ENCODE data around the gene RASA2.
"Not testable (repeated sequence)": the region's sequence is repeated elsewhere in the genome, so short reads cannot be mapped to it uniquely, and the experiment has no call there.

The RASA2 gene

DNA sequence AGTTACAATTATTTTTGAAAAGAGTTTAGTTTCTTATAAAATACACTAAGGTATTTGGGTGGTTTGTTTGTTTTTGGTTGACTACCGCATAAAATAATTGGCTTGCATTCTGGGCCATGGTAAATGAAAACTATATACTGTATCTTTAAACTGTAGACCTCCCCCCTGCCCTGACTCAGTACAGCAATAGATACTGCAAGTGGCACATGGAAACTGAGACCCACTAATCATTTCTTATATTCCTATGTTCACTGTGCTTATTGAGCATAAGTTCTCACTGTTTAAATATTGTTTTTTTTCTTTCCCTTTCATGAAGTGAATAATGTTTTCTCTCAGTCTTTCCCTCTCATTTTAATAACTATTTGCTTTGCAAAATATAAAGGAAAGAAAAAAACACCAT is 45.8 kb downstream of the RASA2 start:
- no peak for DNase-seq (ENCODE audit: low read depth in 3 of 3)

GRCh38 chr3:141536017-141536416 is 49.2 kb downstream of the RASA2 start:
- not testable (repeated sequence) for DNase-seq (ENCODE audit: low read depth in 3 of 3)

GRCh38 chr3:141537856-141538255 is 51.0 kb downstream of the RASA2 start:
- DNase-seq (ENCODE audit: low read depth in 3 of 3), result no peak

- DNase-seq (ENCODE audit: low read depth in 3 of 3), result no peak
These were observed 51.9 kb downstream of the RASA2 start for GRCh38 chr3:141538568-141539240.

DNA sequence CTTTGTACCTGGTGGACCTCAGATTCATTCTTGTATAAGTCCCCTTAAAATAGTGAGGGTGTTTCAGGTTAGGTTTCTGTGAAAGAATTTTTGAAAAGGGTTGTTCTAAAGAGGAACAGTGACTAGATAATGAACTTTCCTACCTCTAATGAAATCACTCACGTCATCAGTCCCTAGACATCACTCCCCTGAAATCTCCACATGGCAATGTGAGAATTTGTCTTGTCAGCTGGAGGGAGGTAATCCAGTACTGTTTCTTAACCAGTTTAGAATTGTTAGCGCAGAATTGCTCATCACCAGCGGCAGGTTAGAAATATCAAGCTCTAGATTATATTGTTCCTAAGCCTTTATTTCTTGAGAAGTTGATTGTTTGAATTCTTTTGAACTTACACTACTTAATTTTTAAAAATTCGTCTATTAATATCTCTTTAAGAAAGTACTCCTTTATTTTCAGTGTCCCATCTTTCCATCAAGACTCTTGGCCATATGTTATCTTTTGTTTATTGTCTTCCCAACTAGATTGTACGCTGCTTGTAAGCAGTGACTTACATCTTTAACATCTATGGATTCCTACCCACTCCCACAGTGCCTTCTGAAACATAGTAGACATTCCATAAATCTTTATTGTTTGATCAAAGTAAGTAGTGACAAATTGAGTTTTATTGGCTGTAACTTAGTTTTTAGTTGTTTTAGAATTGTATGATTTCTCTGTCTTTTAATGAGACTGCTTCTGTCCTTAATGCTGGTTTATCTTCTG is 52.8 kb downstream of the RASA2 start:
- no peak for DNase-seq (ENCODE audit: low read depth in 3 of 3)

DNA sequence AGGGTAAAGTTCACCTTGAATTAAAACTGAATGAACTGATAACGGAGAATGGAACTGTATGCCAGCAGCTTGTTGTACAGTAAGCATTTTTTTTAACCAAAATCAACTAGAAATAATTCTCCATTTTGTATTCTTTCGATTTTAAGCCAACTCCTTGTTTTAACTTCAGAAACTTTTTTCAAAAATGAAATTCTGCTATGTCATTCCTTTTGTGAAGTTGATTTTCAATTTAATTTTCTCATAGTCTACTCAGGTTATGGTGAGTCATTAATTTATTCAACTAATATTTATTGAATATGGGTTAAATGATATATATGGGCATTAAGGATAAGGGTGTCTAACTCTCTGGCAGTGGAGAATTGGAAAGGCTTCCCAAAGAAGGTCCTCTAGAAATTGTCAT is 53.7 kb downstream of the RASA2 start:
- no peak for DNase-seq (ENCODE audit: low read depth in 3 of 3)

DNA sequence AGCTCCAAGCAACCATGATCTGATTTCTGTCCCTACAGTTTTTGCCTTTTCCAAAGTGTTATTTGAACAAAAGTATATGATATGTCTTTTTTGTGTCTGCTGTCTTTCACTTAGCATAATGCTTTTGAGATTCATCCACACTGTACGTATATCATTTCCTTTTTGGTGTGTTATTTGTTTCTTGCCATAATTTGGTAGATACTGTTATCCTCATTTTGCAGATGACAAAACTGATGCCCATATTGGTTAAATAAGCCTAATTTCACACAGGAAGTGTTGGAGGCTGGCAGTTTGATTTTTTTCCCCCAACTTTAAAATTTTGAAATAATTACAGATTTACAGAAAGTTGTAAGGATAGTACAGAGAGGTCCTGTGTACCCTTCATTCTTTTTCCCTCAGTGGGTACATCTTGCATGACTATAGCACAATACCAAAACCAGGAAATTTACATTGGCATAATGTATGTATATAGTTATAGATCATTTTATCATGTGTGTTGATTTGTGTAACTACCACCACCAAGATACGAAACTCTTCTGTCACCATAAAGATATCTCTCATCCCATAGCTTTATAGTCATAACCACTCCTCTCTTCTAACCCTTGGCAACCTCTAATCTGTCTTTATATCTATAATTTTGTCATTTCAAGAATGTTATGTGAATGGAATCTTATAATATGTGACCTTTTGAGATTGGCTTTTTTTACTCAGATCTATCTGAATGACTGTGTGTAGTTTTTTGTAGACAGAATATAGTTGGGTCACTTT is 55.6 kb downstream of the RASA2 start:
- DNase-seq (ENCODE audit: low read depth in 3 of 3), result no peak

- no peak for DNase-seq (ENCODE audit: low read depth in 3 of 3)
These were observed 56.2 kb downstream of the RASA2 start for GRCh38 chr3:141542989-141543388.

- DNase-seq (ENCODE audit: low read depth in 3 of 3), result no peak
These were observed 57.9 kb downstream of the RASA2 start for GRCh38 chr3:141544697-141545096.

DNA sequence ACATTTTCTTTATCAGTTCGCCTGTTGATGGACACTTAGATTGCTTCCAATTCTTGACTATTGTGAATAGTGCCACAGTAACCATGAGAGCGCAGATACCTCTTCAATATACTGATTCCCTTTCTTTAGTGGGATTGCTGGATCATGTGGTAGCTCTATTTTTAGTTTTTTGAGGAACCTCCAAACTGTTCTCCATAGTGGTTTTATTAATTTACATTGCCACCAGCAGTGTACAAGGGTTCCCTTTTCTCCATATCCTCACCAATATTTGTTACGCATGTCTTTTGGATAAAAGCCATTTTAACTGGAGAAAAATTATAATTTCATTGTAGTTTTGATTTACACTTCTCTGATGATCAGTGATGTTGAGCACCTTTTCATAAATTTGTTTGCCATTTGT is 59.3 kb downstream of the RASA2 start:
- DNase-seq (ENCODE audit: low read depth in 3 of 3), result no peak

- DNase-seq (ENCODE audit: low read depth in 3 of 3), result no peak
These were observed 59.8 kb downstream of the RASA2 start for GRCh38 chr3:141546586-141546985.

DNA sequence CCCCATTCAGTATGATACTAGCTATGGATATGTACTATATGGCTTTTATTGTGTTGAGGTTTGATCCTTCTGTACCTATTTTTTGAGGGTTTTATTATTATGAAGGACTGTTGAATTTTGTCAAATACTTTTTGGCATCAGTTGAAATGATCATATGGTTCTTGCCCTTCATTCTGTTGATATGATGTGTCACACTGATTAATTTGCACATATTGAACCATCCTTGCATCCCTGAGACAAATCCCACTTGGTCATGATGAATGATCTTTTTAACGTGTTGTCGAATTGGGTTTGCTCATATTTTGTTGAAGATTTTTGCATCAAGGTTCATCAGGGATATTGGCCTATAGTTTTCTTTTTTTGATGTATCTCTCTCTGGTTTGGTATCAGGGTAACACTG is 61.0 kb downstream of the RASA2 start:
- no peak for DNase-seq (ENCODE audit: low read depth in 3 of 3)

- no peak for DNase-seq (ENCODE audit: low read depth in 3 of 3)
These were observed 64.3 kb downstream of the RASA2 start for GRCh38 chr3:141550926-141551665.

- DNase-seq (ENCODE audit: low read depth in 3 of 3), result no peak
These were observed 65.7 kb downstream of the RASA2 start for GRCh38 chr3:141552440-141552991.

DNA sequence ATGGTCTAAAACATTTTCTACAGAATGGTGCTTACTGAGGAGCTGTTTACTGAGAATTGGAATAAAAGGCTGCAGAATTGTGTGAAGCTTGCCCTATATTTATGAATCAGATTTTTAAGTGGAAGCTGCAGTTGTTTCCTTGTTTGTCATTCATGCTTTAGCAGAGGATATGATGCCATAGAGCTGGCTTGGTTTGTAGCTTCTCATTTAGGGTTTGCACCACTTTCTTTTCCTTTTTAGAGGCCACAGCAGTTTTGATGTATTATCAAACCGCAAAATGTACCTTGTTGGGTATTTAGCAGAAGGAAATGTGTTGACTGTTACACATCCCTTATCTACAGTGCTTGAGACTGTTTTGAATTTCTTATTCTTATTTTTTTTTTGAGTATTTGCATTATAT is 66.2 kb downstream of the RASA2 start:
- DNase-seq (ENCODE audit: low read depth in 3 of 3), result no peak

- DNase-seq (ENCODE audit: low read depth in 3 of 3), result no peak
These were observed 69.2 kb downstream of the RASA2 start for GRCh38 chr3:141556034-141556433.

DNA sequence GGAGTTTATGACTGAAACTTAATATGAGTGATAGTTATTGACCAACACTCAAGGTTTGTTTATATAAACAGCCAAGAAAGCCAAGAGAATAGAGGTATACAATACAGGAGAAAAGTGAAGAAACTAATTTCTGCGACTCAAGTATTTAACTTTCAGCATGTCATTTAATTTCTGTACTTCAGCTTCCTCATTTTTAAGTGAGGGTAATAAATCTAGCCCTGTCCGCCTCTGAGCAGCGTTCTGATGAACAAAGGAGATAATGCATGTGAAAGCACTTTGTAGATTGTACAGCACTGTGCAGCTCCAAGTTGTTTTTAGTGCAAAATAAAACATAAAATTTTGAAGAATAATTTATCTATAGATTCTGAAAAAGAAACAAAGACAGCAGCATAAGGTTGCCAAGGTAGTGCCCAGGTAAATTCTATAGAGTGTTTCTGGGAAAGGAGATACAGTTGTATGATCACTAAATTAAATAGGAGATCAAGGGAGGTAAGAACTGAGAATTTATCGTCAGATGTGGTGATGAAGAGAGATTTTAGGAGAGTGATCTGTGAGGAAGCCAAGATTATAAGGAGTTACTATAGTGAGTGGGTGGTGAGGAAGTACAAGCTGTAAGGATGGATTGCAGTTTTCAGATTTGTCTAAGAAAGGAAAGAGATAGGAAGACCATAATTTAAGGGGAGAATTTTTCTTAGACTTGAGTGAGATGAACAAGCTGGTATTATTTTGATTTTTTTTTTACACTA is 71.3 kb downstream of the RASA2 start:
- DNase-seq (ENCODE audit: low read depth in 3 of 3), result no peak

GRCh38 chr3:141561426-141562034 is 74.7 kb downstream of the RASA2 start:
- DNase-seq (ENCODE audit: low read depth in 3 of 3), result peak in 2 of 3 donors; percentile 19 to 31

DNA sequence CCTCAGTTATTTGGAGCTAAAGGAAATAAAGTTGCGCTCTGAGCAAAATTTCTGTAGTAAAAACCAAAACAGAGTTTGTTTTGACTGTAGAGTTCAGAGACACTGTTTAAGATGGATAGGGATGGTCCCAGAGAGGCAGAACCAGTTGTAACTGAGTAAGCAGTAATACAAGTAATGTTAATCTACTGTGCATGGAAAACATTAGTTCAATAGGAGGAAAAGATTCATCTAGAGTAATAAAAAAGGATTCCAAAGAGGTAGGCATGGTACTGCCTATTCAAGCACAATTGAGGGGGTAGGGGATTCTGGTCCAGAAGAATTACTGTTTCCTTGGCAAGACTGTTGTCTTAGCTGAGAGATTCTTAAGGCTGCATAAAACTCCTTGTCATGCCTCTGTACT is 77.4 kb downstream of the RASA2 start:
- DNase-seq (ENCODE audit: low read depth in 3 of 3), result no peak

- no peak for DNase-seq (ENCODE audit: low read depth in 3 of 3)
These were observed 83.2 kb downstream of the RASA2 start for GRCh38 chr3:141570068-141570467.

Measured in stimulated activated CD4-positive, alpha-beta T cell treated with anti-CD3 and anti-CD28 coated beads, TNF-alpha, amount 100 ng/mL, for 48 hours (primary cell).